Measurements from ENCODE around the gene NKAIN4. TPM values are rescaled to one million over a fixed set of nuclear protein-coding genes. Genes with fewer than 3 reads are reported as not detected.
A peak's percentile ranks its signal among the peaks of the same experiment; 100 is the strongest.

NKAIN4 gene
- total and polyA plus RNA-seq, 12 donors, result 0.15 to 2.8 (median 0.36) TPM; not detected in 6

DNA sequence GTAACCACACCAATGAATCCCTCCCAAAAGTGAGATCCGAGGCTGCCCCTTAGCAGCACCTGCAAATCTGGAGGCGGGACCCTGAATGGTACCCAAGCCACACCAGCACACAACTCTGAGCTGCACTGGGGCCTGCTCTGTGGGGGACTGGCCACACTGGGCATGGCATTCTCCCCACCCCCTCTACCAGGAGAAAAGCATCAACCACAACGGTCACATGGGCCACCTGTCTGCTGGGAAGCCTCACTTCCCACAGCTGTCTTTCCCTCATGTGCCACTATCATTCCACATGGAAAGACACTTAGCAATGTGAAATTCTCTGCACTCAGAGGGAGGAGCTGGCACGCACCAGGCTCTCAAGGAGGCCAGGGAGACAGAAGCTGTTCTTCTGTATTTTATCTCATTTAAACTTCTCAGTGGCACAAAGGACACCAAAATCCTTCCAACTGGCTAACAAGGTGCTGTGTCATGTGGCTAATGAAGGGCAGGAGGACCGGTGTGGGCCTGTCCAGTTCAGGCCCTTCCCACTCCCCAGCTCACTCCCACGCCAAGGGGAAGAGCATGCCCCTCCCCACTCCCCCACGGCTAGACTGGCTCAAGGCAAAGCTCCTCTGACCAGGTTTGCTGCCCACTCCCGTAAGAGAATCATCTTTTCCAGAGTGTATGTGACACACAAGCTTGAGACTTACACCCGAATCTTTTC, 57.3 kb downstream of the NKAIN4 start:
- peak in 2 of 7 donors; percentile 16 to 41 for DNase-seq
- TF ChIP-seq, protein P1, sequence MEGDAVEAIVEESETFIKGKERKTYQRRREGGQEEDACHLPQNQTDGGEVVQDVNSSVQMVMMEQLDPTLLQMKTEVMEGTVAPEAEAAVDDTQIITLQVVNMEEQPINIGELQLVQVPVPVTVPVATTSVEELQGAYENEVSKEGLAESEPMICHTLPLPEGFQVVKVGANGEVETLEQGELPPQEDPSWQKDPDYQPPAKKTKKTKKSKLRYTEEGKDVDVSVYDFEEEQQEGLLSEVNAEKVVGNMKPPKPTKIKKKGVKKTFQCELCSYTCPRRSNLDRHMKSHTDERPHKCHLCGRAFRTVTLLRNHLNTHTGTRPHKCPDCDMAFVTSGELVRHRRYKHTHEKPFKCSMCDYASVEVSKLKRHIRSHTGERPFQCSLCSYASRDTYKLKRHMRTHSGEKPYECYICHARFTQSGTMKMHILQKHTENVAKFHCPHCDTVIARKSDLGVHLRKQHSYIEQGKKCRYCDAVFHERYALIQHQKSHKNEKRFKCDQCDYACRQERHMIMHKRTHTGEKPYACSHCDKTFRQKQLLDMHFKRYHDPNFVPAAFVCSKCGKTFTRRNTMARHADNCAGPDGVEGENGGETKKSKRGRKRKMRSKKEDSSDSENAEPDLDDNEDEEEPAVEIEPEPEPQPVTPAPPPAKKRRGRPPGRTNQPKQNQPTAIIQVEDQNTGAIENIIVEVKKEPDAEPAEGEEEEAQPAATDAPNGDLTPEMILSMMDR (IDR thresholded peaks at IDR 0.05), result no peak
- no peak for TF ChIP-seq POLR2A (IDR thresholded peaks at IDR 0.05)
- 52 to 71% (median 61%) methylated on average over 8 to 9 of the region's 9 CpGs for WGBS, 4 donors
- Histone ChIP-seq H3K27me3 (no peaks in the 10 kb centered on the region), H3K9me3 (replicated peaks in 1 of 3) (no peaks in the 10 kb centered on the region), H3K36me3 (replicated peaks in 1 of 2) (peaks cover 0 to 28% of the 10 kb centered on the region in 2 donors), H3K4me3 (no peak overlapping the region), H3K4me1 (replicated peaks in 1 of 2) (peaks cover 0 to 19% of the 10 kb centered on the region in 2 donors), H3K27ac (no peak overlapping the region)
- intact Hi-C loops (cut with DNase I), result no loop called here

DNA sequence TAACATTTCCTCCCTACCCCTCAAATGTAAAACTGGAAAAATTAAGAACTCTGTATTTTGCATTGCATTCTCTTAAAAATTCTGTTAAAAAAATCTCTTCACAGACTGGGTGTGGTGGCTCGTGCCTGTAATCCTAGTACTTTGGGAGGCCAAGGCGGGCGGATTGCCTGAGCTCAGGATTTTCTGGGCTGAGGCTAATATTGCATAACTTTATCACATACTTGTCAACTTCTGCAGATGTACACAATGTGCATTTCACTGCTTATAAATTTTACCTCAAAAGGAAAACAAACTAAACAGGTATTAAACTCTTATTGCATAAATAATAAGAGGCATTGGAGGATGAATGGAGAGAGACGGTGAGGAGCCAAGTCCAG, 59.5 kb downstream of the NKAIN4 start:
- 94 to 99% (median 97%) methylated on average over 4 of the region's 4 CpGs for WGBS, 4 donors
- TF ChIP-seq, protein P1 (IDR thresholded peaks at IDR 0.05), result no peak
- no peak for TF ChIP-seq POLR2A (IDR thresholded peaks at IDR 0.05)
- intact Hi-C loops (cut with DNase I), result no loop called here
- no peak for DNase-seq
- Histone ChIP-seq H3K36me3 (replicated peaks in 1 of 2) (peaks cover 0 to 18% of the 10 kb centered on the region in 2 donors), H3K27ac (no peak overlapping the region), H3K9me3 (replicated peaks in 1 of 3) (no peaks in the 10 kb centered on the region), H3K4me1 (replicated peaks in 1 of 2) (peaks cover 0 to 17% of the 10 kb centered on the region in 2 donors), H3K27me3 (no peaks in the 10 kb centered on the region), H3K4me3 (no peak overlapping the region)

DNA sequence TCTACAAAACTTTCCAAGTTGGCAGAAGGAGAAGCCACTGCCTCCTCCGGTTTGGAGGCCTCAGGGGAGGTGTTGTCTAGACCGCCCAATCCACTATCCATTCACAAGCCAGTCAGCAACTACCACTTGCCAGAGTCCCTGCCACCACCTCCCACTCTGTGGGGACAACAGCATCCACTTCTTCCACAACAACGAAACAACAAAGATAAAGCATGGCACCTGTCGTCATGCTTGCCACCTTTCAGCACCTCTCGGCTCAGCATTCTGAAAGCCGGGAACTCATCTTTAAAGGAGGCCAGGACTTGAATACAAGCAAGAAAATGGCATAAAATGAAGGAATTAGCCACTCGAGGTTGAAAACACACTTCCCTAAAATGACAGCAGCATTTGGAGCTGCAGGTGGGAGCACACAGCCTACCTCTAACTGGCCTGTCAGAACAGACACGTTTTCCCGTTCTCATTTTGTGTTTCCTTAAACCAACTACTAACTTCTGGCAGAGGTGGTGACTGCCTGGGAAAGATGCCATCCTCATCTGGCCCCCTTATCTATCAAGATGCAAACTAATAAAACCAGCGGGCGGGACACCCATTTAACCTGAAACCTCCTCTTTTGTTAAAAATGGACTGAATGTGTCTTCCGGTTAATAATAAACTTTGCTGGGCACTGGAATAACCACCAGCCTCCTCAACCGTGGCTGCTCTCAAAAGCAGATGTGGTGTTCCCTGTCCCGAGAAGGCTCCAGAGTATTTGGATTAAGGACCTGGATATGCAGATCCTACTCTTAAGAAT, 60.1 kb downstream of the NKAIN4 start:
- peaks cover 0 to 11% of the 10 kb centered on the region in 2 donors for H3K4me1 ChIP-seq (replicated peaks in 1 of 2)
- no peak overlapping the region for H3K27ac ChIP-seq
- no peak for DNase-seq
- peaks cover 0 to 18% of the 10 kb centered on the region in 2 donors for H3K36me3 ChIP-seq (replicated peaks in 1 of 2)
- WGBS, 4 donors, result 84 to 91% (median 90%) methylated on average over 14 of the region's 14 CpGs
- H3K27me3 ChIP-seq, result no peaks in the 10 kb centered on the region
- H3K4me3 ChIP-seq, result no peak overlapping the region
- H3K9me3 ChIP-seq (replicated peaks in 1 of 3), result no peaks in the 10 kb centered on the region
- intact Hi-C loops (cut with DNase I), result no loop called here
- TF ChIP-seq, protein P1 (IDR thresholded peaks at IDR 0.05), result no peak
- no peak for TF ChIP-seq POLR2A (IDR thresholded peaks at IDR 0.05)

DNA sequence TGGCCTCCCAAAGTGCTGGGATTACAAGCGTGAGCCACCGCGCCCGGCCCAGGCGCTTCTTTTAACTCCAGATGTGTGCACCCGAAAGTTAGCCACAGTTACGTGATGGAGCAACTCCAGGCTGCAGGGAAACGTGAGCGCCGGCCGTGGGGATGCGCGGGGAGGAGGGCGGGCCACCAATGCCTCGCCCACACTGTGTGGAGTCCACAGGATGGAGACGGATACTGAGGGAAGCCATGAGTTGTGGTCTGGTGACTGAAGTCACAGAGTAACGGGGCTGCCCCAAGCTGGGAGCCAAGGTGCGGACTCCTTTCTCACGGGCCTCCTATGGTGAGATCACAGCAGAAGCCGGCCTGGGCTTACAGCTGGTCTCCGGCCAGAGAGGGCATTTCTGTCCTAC, 61.5 kb downstream of the NKAIN4 start:
- no peak for DNase-seq
- H3K9me3 ChIP-seq (replicated peaks in 1 of 3), result no peaks in the 10 kb centered on the region
- WGBS, 4 donors, result 90 to 95% (median 93%) methylated on average over 16 to 21 of the region's 21 CpGs
- TF ChIP-seq POLR2A (IDR thresholded peaks at IDR 0.05), result no peak
- TF ChIP-seq, protein P1 (IDR thresholded peaks at IDR 0.05), result no peak
- intact Hi-C loops (cut with DNase I), result no loop called here
- no peak overlapping the region for H3K4me3 ChIP-seq
- no peak overlapping the region for H3K27ac ChIP-seq
- peaks cover 0 to 18% of the 10 kb centered on the region in 2 donors for H3K36me3 ChIP-seq (replicated peaks in 1 of 2)
- peaks cover 0 to 3% of the 10 kb centered on the region in 2 donors for H3K4me1 ChIP-seq (replicated peaks in 1 of 2)
- no peaks in the 10 kb centered on the region for H3K27me3 ChIP-seq

Data from adrenal gland (tissue), 12 donors.